Measurements from ENCODE around the gene PGM1. TPM values are rescaled to one million over a fixed set of nuclear protein-coding genes. Genes with fewer than 3 reads are reported as not detected.

Gene PGM1
- total and polyA plus RNA-seq, 2 experiments from 2014 or later: 118 to 128 TPM

GRCh38 chr1:63653976-63654375 lies 60.8 kb downstream of the PGM1 start:
- H3K4me1 ChIP-seq (ENCODE audit: insufficient read depth): peaks cover 14% of the 10 kb centered on the region
- no peaks in the 10 kb centered on the region for H3K9me3 ChIP-seq (ENCODE audit: low read depth)
- no peak overlapping the region for H2AFZ ChIP-seq
- no peak for DNase-seq
- peaks cover 25% of the 10 kb centered on the region for H3F3A ChIP-seq (ENCODE audit: insufficient read depth)
- H3K4me2 ChIP-seq (ENCODE audit: unreplicated experiment): no peak overlapping the region
- no peak for TF ChIP-seq EZH2 (IDR thresholded peaks at IDR 0.05; ENCODE audit: insufficient read depth, poor library complexity, severe bottlenecking)
- TF ChIP-seq EZH2phosphoT487 (IDR thresholded peaks at IDR 0.05; ENCODE audit: insufficient read depth, low read depth): no peak
- 89% methylated on average over 6 of the region's 6 CpGs for WGBS, 2 experiments (ENCODE audit: low coverage in 1 of 2, low lambda C conversion rate in 2 of 2, missing lambda C conversion rate in 2 of 2)
- H4K20me1 ChIP-seq (ENCODE audit: insufficient read depth): no peaks in the 10 kb centered on the region
- no peak overlapping the region for H3K4me3 ChIP-seq
- H3K36me3 ChIP-seq (ENCODE audit: low read depth): peaks cover 35% of the 10 kb centered on the region
- no peaks in the 10 kb centered on the region for H3K79me2 ChIP-seq (ENCODE audit: insufficient read depth)
- H3K9ac ChIP-seq: no peak overlapping the region
- H3K27ac ChIP-seq: no peak overlapping the region
- H3K27me3 ChIP-seq (replicated peaks; ENCODE audit: insufficient read depth): no peaks in the 10 kb centered on the region
- H3K9me2 ChIP-seq (ENCODE audit: insufficient read depth): no peaks in the 10 kb centered on the region
- in situ Hi-C loops (cut with MboI): no loop called here

- H3K36me3 ChIP-seq (ENCODE audit: low read depth): peaks cover 21% of the 10 kb centered on the region; the same call in 1 of the 2 replicates
- no peak overlapping the region for H2AFZ ChIP-seq
- no peak overlapping the region for H3K9ac ChIP-seq
- in situ Hi-C loops (cut with MboI): no loop called here
- WGBS, 2 experiments (ENCODE audit: low coverage in 1 of 2, low lambda C conversion rate in 2 of 2, missing lambda C conversion rate in 2 of 2): 90 to 93% methylated on average over 7 of the region's 7 CpGs
- no peaks in the 10 kb centered on the region for H3K9me2 ChIP-seq (ENCODE audit: insufficient read depth)
- H3K27ac ChIP-seq: no peak overlapping the region
- TF ChIP-seq EZH2 (IDR thresholded peaks at IDR 0.05; ENCODE audit: insufficient read depth, poor library complexity, severe bottlenecking) (no peak), EZH2phosphoT487 (IDR thresholded peaks at IDR 0.05; ENCODE audit: insufficient read depth, low read depth) (no peak)
- DNase-seq: no peak
- H3F3A ChIP-seq (ENCODE audit: insufficient read depth): peaks cover 44% of the 10 kb centered on the region
- no peak overlapping the region for H3K4me3 ChIP-seq
- no peaks in the 10 kb centered on the region for H3K27me3 ChIP-seq (replicated peaks; ENCODE audit: insufficient read depth)
- no peak overlapping the region for H3K4me2 ChIP-seq (ENCODE audit: unreplicated experiment)
- H3K79me2 ChIP-seq (ENCODE audit: insufficient read depth): no peaks in the 10 kb centered on the region
- no peaks in the 10 kb centered on the region for H4K20me1 ChIP-seq (ENCODE audit: insufficient read depth)
- no peaks in the 10 kb centered on the region for H3K9me3 ChIP-seq (ENCODE audit: low read depth)
- H3K4me1 ChIP-seq (ENCODE audit: insufficient read depth): peaks cover 30% of the 10 kb centered on the region
Measured at GRCh38 chr1:63659448-63659847, 66.2 kb downstream of the PGM1 start.

DNA sequence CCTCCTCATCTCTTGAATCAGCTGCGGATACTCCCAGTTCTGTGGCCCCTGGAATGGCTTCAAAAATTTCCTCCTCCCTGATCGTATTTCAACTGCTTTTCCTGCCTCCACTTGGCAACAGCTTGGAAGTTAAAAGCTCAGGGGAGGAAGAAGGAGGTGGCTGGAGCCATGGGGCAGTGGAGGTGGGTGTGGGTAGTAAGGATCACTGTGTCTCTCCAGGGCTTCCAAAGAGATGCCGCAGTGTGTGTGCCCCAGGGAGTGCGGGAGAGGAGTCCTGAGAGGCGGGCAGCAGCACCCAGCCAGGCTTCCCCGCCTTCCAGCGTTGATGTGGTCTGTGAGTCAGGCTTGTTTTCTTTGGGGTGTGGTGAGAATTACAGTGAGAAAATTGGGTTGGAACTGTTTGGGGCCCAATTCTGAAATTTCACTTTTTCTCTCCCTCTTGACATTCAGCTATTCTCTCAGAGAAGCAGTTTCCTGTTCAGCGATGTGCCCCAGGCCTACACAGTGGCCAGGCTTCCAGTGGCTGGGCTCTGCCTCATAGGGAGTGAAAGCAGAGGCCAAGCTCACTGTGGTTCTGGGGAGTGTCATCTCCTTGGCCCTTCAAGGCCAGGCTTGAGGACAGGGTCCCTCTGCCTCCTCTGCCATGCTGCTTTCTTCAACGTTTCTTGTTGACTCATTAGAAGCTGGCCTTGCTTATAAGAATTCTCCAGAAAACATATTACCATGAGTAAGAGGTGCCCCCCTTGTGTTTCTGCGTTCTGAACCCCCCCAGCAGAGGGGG lies 69.0 kb downstream of the PGM1 start:
- in situ Hi-C loops (cut with MboI): no loop called here
- Histone ChIP-seq H3K9me2 (ENCODE audit: insufficient read depth) (no peaks in the 10 kb centered on the region), H3K9me3 (ENCODE audit: low read depth) (no peaks in the 10 kb centered on the region), H2AFZ (peak overlapping the region; percentile 71), H3K9ac (peak overlapping the region; percentile 73), H3K4me3 (peak overlapping the region; percentile 49), H3K4me2 (ENCODE audit: unreplicated experiment) (peak overlapping the region; percentile 82), H3K27ac (peak overlapping the region; percentile 94), H3K79me2 (ENCODE audit: insufficient read depth) (no peaks in the 10 kb centered on the region), H3K36me3 (ENCODE audit: low read depth) (0 out of 2 replicates have a peak, but pooled peaks cover 6% of the 10 kb centered on the region), H3K27me3 (replicated peaks; ENCODE audit: insufficient read depth) (no peaks in the 10 kb centered on the region), H3K4me1 (ENCODE audit: insufficient read depth) (peaks cover 30% of the 10 kb centered on the region), H4K20me1 (ENCODE audit: insufficient read depth) (no peaks in the 10 kb centered on the region), H3F3A (ENCODE audit: insufficient read depth) (peaks cover 44% of the 10 kb centered on the region)
- peak; percentile 94 for DNase-seq
- TF ChIP-seq EZH2phosphoT487 (IDR thresholded peaks at IDR 0.05; ENCODE audit: insufficient read depth, low read depth) (0 out of 2 replicates have a peak, but pooled peaks have one; percentile 42), EZH2 (IDR thresholded peaks at IDR 0.05; ENCODE audit: insufficient read depth, poor library complexity, severe bottlenecking) (no peak)
- 4 to 6% methylated on average over 10 of the region's 10 CpGs for WGBS, 2 experiments (ENCODE audit: low coverage in 1 of 2, low lambda C conversion rate in 2 of 2, missing lambda C conversion rate in 2 of 2)

DNA sequence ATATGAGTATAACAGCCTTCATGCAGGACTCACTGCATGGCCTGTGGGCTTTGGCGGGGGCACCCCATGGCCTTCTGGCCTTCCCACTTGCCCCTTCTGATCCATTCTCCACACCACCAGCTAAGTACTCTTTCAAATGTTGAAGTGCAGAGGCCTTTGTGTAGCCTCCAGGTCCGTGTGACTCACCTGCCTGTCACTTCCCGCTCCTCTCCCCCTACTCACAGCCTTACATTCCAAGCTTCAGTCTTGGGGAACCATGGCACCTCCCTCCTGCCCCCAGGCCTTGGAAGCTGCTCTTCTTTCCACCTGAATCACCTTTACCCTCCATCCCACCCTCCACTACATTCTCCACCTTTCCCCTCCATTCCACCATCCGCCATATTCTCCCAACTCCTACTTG lies 69.6 kb downstream of the PGM1 start:
- 55 to 65% methylated on average over 4 of the region's 4 CpGs for WGBS, 2 experiments (ENCODE audit: low coverage in 1 of 2, low lambda C conversion rate in 2 of 2, missing lambda C conversion rate in 2 of 2)
- peaks cover 44% of the 10 kb centered on the region for H3F3A ChIP-seq (ENCODE audit: insufficient read depth)
- H3K27ac ChIP-seq: peak overlapping the region; percentile 94
- in situ Hi-C loops (cut with MboI): no loop called here
- H3K79me2 ChIP-seq (ENCODE audit: insufficient read depth): no peaks in the 10 kb centered on the region
- H3K9me3 ChIP-seq (ENCODE audit: low read depth): no peaks in the 10 kb centered on the region
- peak overlapping the region; percentile 71; the same call in 1 of the 2 replicates for H2AFZ ChIP-seq
- H3K9me2 ChIP-seq (ENCODE audit: insufficient read depth): no peaks in the 10 kb centered on the region
- H4K20me1 ChIP-seq (ENCODE audit: insufficient read depth): no peaks in the 10 kb centered on the region
- H3K4me3 ChIP-seq: peak overlapping the region; percentile 49; the same call in 1 of the 2 replicates
- H3K4me2 ChIP-seq (ENCODE audit: unreplicated experiment): peak overlapping the region; percentile 82
- peaks cover 30% of the 10 kb centered on the region for H3K4me1 ChIP-seq (ENCODE audit: insufficient read depth)
- peak overlapping the region; percentile 73 for H3K9ac ChIP-seq
- no peaks in the 10 kb centered on the region for H3K27me3 ChIP-seq (replicated peaks; ENCODE audit: insufficient read depth)
- 0 out of 2 replicates have a peak, but pooled peaks cover under 1% of the 10 kb centered on the region for H3K36me3 ChIP-seq (ENCODE audit: low read depth)
- no peak for TF ChIP-seq EZH2phosphoT487 (IDR thresholded peaks at IDR 0.05; ENCODE audit: insufficient read depth, low read depth)
- TF ChIP-seq EZH2 (IDR thresholded peaks at IDR 0.05; ENCODE audit: insufficient read depth, poor library complexity, severe bottlenecking): no peak
- DNase-seq: peak; percentile 64
